ENCODE measurements around the gene TMPRSS2.

- no peak for TF ChIP-seq BACH2 (CRISPR knock-in tag; IDR thresholded peaks at IDR 0.05; ENCODE audit: borderline replicate concordance)
- TF ChIP-seq CSRNP3 (CRISPR knock-in tag; IDR thresholded peaks at IDR 0.05) = no peak
- no peak for TF ChIP-seq PPARA (CRISPR knock-in tag; IDR thresholded peaks at IDR 0.05; ENCODE audit: borderline replicate concordance)
- no peak for TF ChIP-seq SNAI2 (CRISPR knock-in tag; IDR thresholded peaks at IDR 0.05)
- no peak for TF ChIP-seq TCF4 (CRISPR knock-in tag; IDR thresholded peaks at IDR 0.05; ENCODE audit: borderline replicate concordance)
- TF ChIP-seq TSHZ2 (CRISPR knock-in tag; IDR thresholded peaks at IDR 0.05) = no peak
- no peak for TF ChIP-seq TOX (CRISPR knock-in tag; IDR thresholded peaks at IDR 0.05; ENCODE audit: borderline replicate concordance)
- TF ChIP-seq GLIS3 (CRISPR knock-in tag; IDR thresholded peaks at IDR 0.05) = no peak
- no peak for TF ChIP-seq PATZ1 (CRISPR knock-in tag; IDR thresholded peaks at IDR 0.05; ENCODE audit: borderline replicate concordance)
- TF ChIP-seq ISL1 (CRISPR knock-in tag; IDR thresholded peaks at IDR 0.05) = no peak
- TF ChIP-seq CREB5 (CRISPR knock-in tag; IDR thresholded peaks at IDR 0.05; ENCODE audit: low read depth) = no peak
Observed at GRCh38 chr21:41506005-41506594, 1.9 kb downstream of the TMPRSS2 start.

All from SK-N-SH treated with all-trans-retinoic acid at 6 μM for 48 hours (cell line).